ENCODE results near the gene ELF2. TPM values are rescaled to one million over a fixed set of nuclear protein-coding genes. Genes with fewer than 3 reads are reported as not detected.
A peak's percentile ranks its signal among the peaks of the same experiment; 100 is the strongest.
"Not testable (repeated sequence)": the region's sequence is repeated elsewhere in the genome, so short reads cannot be mapped to it uniquely, and the experiment has no call there.

ELF2 gene
- total RNA-seq, 1 donor: 45.8 TPM

GRCh38 chr4:139042981-139043460 is 134.0 kb downstream of the ELF2 start:
- TF ChIP-seq, protein P1, sequence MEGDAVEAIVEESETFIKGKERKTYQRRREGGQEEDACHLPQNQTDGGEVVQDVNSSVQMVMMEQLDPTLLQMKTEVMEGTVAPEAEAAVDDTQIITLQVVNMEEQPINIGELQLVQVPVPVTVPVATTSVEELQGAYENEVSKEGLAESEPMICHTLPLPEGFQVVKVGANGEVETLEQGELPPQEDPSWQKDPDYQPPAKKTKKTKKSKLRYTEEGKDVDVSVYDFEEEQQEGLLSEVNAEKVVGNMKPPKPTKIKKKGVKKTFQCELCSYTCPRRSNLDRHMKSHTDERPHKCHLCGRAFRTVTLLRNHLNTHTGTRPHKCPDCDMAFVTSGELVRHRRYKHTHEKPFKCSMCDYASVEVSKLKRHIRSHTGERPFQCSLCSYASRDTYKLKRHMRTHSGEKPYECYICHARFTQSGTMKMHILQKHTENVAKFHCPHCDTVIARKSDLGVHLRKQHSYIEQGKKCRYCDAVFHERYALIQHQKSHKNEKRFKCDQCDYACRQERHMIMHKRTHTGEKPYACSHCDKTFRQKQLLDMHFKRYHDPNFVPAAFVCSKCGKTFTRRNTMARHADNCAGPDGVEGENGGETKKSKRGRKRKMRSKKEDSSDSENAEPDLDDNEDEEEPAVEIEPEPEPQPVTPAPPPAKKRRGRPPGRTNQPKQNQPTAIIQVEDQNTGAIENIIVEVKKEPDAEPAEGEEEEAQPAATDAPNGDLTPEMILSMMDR (IDR thresholded peaks at IDR 0.05; ENCODE audit: insufficient read depth, low read depth, low read length): no peak
- peak; percentile 23 for DNase-seq (ENCODE audit: low read depth)
- H3K4me3 ChIP-seq (ENCODE audit: low read depth, low read length): no peak overlapping the region

GRCh38 chr4:139038874-139039443 is 138.1 kb downstream of the ELF2 start:
- no peak for DNase-seq (ENCODE audit: low read depth)
- no peak overlapping the region for H3K4me3 ChIP-seq (ENCODE audit: low read depth, low read length)
- TF ChIP-seq, protein P1 (IDR thresholded peaks at IDR 0.05; ENCODE audit: insufficient read depth, low read depth, low read length): no peak

GRCh38 chr4:139036885-139037284 is 140.1 kb downstream of the ELF2 start:
- TF ChIP-seq, protein P1 (IDR thresholded peaks at IDR 0.05; ENCODE audit: insufficient read depth, low read depth, low read length): no peak
- no peak for DNase-seq (ENCODE audit: low read depth)
- no peak overlapping the region for H3K4me3 ChIP-seq (ENCODE audit: low read depth, low read length)

DNA sequence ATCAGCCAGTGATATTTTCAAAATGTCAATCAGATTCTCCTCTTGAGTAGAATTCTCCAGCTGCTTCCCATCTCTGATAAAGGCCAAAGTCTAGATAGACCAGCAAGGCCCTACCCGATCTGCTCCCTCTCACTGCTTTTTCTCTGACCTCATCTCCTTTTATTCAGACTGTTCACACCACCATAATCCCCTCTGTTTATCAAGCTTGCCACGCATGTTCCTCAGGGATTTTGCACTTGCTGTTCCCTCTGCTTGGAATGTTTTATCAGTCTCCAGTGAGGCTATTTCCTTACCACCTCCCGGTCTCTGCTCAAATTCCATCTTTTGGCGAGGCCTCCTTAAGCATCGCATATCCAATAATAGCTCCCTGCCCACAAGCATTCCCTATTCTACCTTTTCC is 141.4 kb downstream of the ELF2 start:
- H3K4me3 ChIP-seq (ENCODE audit: low read depth, low read length): no peak overlapping the region
- TF ChIP-seq, protein P1 (IDR thresholded peaks at IDR 0.05; ENCODE audit: insufficient read depth, low read depth, low read length): no peak
- no peak for DNase-seq (ENCODE audit: low read depth)

DNA sequence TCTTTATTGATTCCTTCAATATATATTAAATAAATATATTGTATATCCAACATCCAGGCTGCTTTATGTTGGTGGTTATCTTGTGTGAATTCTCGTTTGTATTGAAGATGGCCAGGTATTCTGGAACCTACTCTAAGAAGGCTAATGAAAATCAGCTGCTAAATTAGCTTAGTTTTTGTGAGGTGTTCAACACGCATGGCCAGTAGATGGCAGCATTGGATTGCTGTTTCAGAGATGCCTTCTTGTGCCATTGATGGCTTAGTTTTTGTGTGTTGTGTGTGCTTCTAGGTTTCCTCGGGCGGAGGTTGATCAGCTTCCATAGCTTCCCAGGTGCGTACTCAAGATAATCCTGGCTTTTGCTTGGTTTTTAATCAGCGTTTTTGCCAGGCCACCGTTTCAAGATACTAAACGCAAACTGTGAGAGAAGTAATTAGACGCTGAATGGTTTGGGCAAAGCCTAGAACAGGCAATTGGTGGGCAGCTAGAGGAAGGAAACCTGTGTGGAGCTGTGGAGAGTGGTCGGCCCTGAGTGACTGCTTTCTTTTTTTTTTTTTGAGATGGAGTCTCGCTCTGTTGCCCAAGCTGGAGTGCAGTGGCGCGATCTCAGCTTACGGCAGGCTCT is 146.3 kb downstream of the ELF2 start:
- DNase-seq (ENCODE audit: low read depth): peak; percentile 86
- TF ChIP-seq, protein P1 (IDR thresholded peaks at IDR 0.05; ENCODE audit: insufficient read depth, low read depth, low read length): peak; percentile 81

GRCh38 chr4:139029866-139030363 is 147.1 kb downstream of the ELF2 start:
- not testable (repeated sequence) for H3K4me3 ChIP-seq (ENCODE audit: low read depth, low read length)

More for the DNA sequence above, 146.3 kb downstream of the ELF2 start:
- H3K4me3 ChIP-seq (ENCODE audit: low read depth, low read length): no peak overlapping the region

DNA sequence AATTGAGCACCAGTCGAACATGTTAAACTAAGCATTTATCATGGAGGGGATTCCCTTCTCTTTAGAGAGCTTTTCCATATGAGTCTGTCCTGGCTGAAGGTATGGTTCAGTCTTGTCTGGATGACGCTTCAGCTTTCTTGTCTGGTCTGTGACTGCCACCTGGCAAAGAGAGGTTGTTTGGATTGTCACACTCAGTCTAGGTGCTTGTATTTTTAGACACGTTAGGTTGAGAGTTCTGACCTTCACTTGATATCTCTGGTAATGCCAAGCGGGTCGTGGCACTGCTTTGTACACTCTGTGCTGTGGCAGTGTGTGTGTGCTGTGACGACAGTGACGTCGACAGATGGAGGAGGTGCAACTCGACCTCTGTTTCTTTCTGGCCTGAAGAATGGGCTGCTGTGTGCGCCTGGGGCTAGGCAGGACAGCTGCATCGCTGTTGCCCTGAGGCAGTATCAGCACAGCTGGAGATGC is 148.8 kb downstream of the ELF2 start:
- DNase-seq (ENCODE audit: low read depth): no peak
- TF ChIP-seq, protein P1 (IDR thresholded peaks at IDR 0.05; ENCODE audit: insufficient read depth, low read depth, low read length): no peak
- H3K4me3 ChIP-seq (ENCODE audit: low read depth, low read length): no peak overlapping the region

More at GRCh38 chr4:139029866-139030363, 147.1 kb downstream of the ELF2 start:
- not testable (repeated sequence) for DNase-seq (ENCODE audit: low read depth)
